GM23338 (cell line): Measurements from ENCODE around the gene POC1B. TPM values are rescaled to one million over a fixed set of nuclear protein-coding genes. Genes with fewer than 3 reads are reported as not detected.

Experiments
- ATAC-seq: fragments of 200-7000 bp; cut with Tn5 transposase; 3 replicates; pipeline ENCODE4 v1.9.1; 2020
- DNase-seq: peaks from one replicate; pipeline ENCODE4 v3.0.0-alpha.2; 2015; ENCODE audit warnings: low spot score
- H2AFZ ChIP-seq: fragments of 200-600 bp; sonication (generic); 2 replicates; pipeline ENCODE4 v1.8.0; 2016; ENCODE audit warnings: antibody characterized with exemption, mild to moderate bottlenecking, moderate library complexity
- H3F3A ChIP-seq: fragments of 200-600 bp; sonication (generic); replicated peaks from 2 replicates; pipeline ENCODE4 v1.8.0; 2017; ENCODE audit warnings: antibody characterized with exemption, mixed run types, low read depth
- H3K27ac ChIP-seq: fragments of 200-600 bp; sonication (generic); 2 replicates; pipeline ENCODE4 v1.6.1; 2016; ENCODE audit warnings: low read depth
- H3K27me3 ChIP-seq: fragments of 200-600 bp; sonication (generic); 2 replicates; pipeline ENCODE4 v1.8.0; 2016; ENCODE audit warnings: mild to moderate bottlenecking, mixed run types, moderate library complexity; ENCODE audit not compliant: insufficient read depth
- H3K36me3 ChIP-seq: fragments of 200-600 bp; sonication (generic); 2 replicates; pipeline ENCODE4 v1.8.0; 2016; ENCODE audit warnings: mild to moderate bottlenecking; ENCODE audit not compliant: insufficient read depth
- H3K4me1 ChIP-seq: fragments of 200-600 bp; sonication (generic); 2 replicates; pipeline ENCODE4 v1.8.0; 2016; ENCODE audit warnings: mild to moderate bottlenecking, moderate library complexity; ENCODE audit not compliant: insufficient read depth
- H3K4me2 ChIP-seq: fragments of 200-600 bp; sonication (generic); 2 replicates; pipeline ENCODE4 v1.7.1; 2017; ENCODE audit warnings: mixed run types
- H3K4me3 ChIP-seq: fragments of 200-600 bp; sonication (generic); 2 replicates; pipeline ENCODE4 v1.6.1; 2016; ENCODE audit warnings: mixed run types
- H3K79me2 ChIP-seq: fragments of 200-600 bp; sonication (generic); replicated peaks from 2 replicates; pipeline ENCODE4 v1.8.0; 2017; ENCODE audit warnings: mild to moderate bottlenecking; ENCODE audit not compliant: insufficient read depth
- H3K9me2 ChIP-seq: fragments of 200-600 bp; sonication (generic); 2 replicates; pipeline ENCODE4 v1.8.0; 2017; ENCODE audit not compliant: insufficient read depth
- H4K20me1 ChIP-seq: fragments of 200-600 bp; sonication (generic); replicated peaks from 2 replicates; pipeline ENCODE4 v1.8.0; 2017; ENCODE audit warnings: mild to moderate bottlenecking; ENCODE audit not compliant: insufficient read depth
- H3K27ac Mint-ChIP-seq: 2 replicates; pipeline ENCODE4 v1.8.0; 2020; ENCODE audit warnings: inconsistent platforms, mild to moderate bottlenecking, moderate library complexity, mixed read lengths
- H3K27me3 Mint-ChIP-seq: 3 replicates; pipeline ENCODE4 v1.8.0; 2022; ENCODE audit warnings: low read depth, mild to moderate bottlenecking, moderate library complexity, mixed read lengths, inconsistent platforms; ENCODE audit not compliant: insufficient read depth, poor library complexity
- H3K36me3 Mint-ChIP-seq: 3 replicates; pipeline ENCODE4 v1.8.0; 2021; ENCODE audit warnings: low read depth, mild to moderate bottlenecking, inconsistent platforms, moderate library complexity, mixed read lengths
- H3K4me1 Mint-ChIP-seq: 3 replicates; pipeline ENCODE4 v1.8.0; 2020; ENCODE audit warnings: mild to moderate bottlenecking, inconsistent platforms, mixed read lengths
- H3K4me3 Mint-ChIP-seq: 3 replicates; pipeline ENCODE4 v1.8.0; 2021; ENCODE audit warnings: moderate library complexity, mild to moderate bottlenecking, inconsistent platforms, mixed read lengths
- H3K9me3 Mint-ChIP-seq: 3 replicates; pipeline ENCODE4 v1.8.0; 2020; ENCODE audit warnings: moderate library complexity, mild to moderate bottlenecking, inconsistent platforms, mixed read lengths
- CREB1 ChIP-seq: fragments of 250-450 bp; sonication (Bioruptor Pico); IDR thresholded peaks from 2 replicates; pipeline ENCODE4 v1.5.0; 2020; ENCODE audit warnings: low read depth, mild to moderate bottlenecking, moderate library complexity
- CTCF ChIP-seq, 2 experiments: fragments of 200-600 bp in 1 of 2; sonication (generic) in 1 of 2; conservative IDR thresholded peaks; 2 replicates each; pipeline versions ENCODE4 v1.5.1 to v1.6.1; 2016 to 2017; ENCODE audit warnings: antibody characterized with exemption in 2 of 2, low read depth in 2 of 2, mild to moderate bottlenecking in 2 of 2, moderate library complexity in 1 of 2
- ETS1 ChIP-seq: IDR thresholded peaks from 2 replicates; pipeline ENCODE4 v1.6.1; 2016; ENCODE audit warnings: antibody characterized with exemption
- NANOG ChIP-seq: IDR thresholded peaks from 2 replicates; pipeline ENCODE4 v1.6.1; 2016; ENCODE audit warnings: antibody characterized with exemption, borderline replicate concordance
- POLR2AphosphoS5 ChIP-seq: IDR thresholded peaks from 2 replicates; pipeline ENCODE4 v1.6.1; 2016; ENCODE audit warnings: antibody characterized with exemption, low read depth
- REST ChIP-seq: IDR thresholded peaks from one replicate; pipeline ENCODE4 v1.6.1; 2018; ENCODE audit warnings: antibody characterized with exemption; ENCODE audit not compliant: unreplicated experiment
- STAT1 ChIP-seq: IDR thresholded peaks from one replicate; pipeline ENCODE4 v1.6.1; 2016; ENCODE audit warnings: antibody characterized with exemption; ENCODE audit not compliant: unreplicated experiment
- ZNF114 ChIP-seq: fragments of 250-450 bp; sonication (Bioruptor Pico); IDR thresholded peaks from 2 replicates; pipeline ENCODE4 v1.5.0; 2020; ENCODE audit warnings: mild to moderate bottlenecking, moderate library complexity
- polyA plus RNA-seq: library from polyadenylated mRNA; unstranded; fragments of >200 nt; fragmentation: Nextera tagmentation; extraction: Ambion mirVana; gene quantifications from 2 replicates; pipeline ENCODE4 v1.2.1, GENCODE V29; 2016
- total RNA-seq: library from RNA; depleted of rRNA; stranded (reverse); fragments of >200 nt; shearing (Covaris generic); gene quantifications from 2 replicates; pipeline ENCODE4 v1.2.3, GENCODE V29; 2014

Gene POC1B
- total and polyA plus RNA-seq, 2 experiments from 2014 or later = 11.8 to 17.5 TPM

DNA sequence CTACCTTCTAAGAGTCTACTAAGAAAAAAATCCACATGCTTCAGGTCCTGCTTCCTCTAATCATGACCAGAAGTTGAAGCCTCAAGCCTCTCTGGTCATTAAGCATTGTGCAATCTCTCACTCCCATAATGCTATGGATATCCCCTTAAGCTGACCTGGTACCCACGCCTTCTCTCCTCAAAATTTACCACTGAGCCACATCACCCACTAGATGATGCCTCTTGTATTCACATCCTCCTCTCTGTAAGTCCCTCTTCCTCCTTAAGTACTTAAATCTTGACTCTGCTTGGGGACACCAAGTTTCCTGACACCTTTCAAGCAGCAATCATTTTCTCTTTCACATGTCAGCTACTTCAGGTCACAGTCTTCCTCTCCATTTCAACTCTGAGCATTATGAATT, 11.1 kb downstream of the POC1B start:
- no peak overlapping the region for H3K4me2 ChIP-seq
- H3K4me3 ChIP-seq = no peak overlapping the region
- H3K27me3 ChIP-seq = no peaks in the 10 kb centered on the region
- peaks cover 20% of the 10 kb centered on the region for H3K9me2 ChIP-seq
- H3K79me2 ChIP-seq = no peaks in the 10 kb centered on the region
- no peaks in the 10 kb centered on the region for H3F3A ChIP-seq
- H3K27ac ChIP-seq = no peak overlapping the region
- no peaks in the 10 kb centered on the region for H3K36me3 ChIP-seq
- H3K4me1 ChIP-seq = peaks cover 17% of the 10 kb centered on the region
- H2AFZ ChIP-seq = no peak overlapping the region
- H3K27ac Mint-ChIP-seq = no peak overlapping the region
- H3K27me3 Mint-ChIP-seq = no peaks in the 10 kb centered on the region
- no peak for ATAC-seq
- no peak overlapping the region for H3K4me3 Mint-ChIP-seq
- no peak for TF ChIP-seq NANOG
- TF ChIP-seq CREB1 (CRISPR knock-in tag) = no peak
- TF ChIP-seq ZNF114 (CRISPR knock-in tag) = no peak
- TF ChIP-seq ETS1 = no peak
- H3K36me3 Mint-ChIP-seq = no peaks in the 10 kb centered on the region
- no peaks in the 10 kb centered on the region for H4K20me1 ChIP-seq
- no peaks in the 10 kb centered on the region for H3K9me3 Mint-ChIP-seq
- DNase-seq = no peak
- peaks cover 6% of the 10 kb centered on the region; the same call in 2 of the 3 replicates for H3K4me1 Mint-ChIP-seq

DNA sequence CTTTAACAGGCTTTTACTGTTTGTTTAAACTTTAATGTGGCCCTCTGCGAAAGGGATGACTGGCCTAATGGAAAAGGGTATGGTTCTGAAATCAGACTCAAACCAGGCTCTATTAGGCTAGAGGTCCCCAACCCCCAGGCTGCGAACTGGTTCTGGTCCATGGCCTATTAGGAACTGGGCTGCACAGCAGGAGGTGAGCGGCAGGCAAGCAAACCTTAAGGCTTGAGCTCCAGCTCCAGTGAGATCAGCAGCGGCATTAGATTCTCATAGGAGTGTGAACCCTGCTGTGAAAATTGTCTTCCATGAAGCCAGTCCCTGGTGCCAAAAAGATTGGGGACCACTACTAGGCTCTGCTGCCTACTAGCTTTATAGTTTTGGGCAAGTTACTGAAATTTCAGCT, 12.3 kb downstream of the POC1B start:
- Histone ChIP-seq H3K79me2 (no peaks in the 10 kb centered on the region), H3F3A (no peaks in the 10 kb centered on the region), H3K4me1 (peaks cover 17% of the 10 kb centered on the region), H3K9me2 (peaks cover 20% of the 10 kb centered on the region), H3K4me2 (0 out of 2 replicates have a peak overlapping the region, but pooled peaks have one; percentile 32), H3K27me3 (no peaks in the 10 kb centered on the region), H4K20me1 (no peaks in the 10 kb centered on the region), H3K27ac (no peak overlapping the region), H2AFZ (no peak overlapping the region), H3K4me3 (no peak overlapping the region), H3K36me3 (no peaks in the 10 kb centered on the region)
- no peaks in the 10 kb centered on the region for H3K36me3 Mint-ChIP-seq
- H3K4me3 Mint-ChIP-seq = no peak overlapping the region
- peak; percentile 62 for ATAC-seq
- no peaks in the 10 kb centered on the region for H3K9me3 Mint-ChIP-seq
- DNase-seq = peak; percentile 10
- H3K4me1 Mint-ChIP-seq = peaks cover 6% of the 10 kb centered on the region; the same call in 2 of the 3 replicates
- no peaks in the 10 kb centered on the region for H3K27me3 Mint-ChIP-seq
- no peak overlapping the region for H3K27ac Mint-ChIP-seq
- TF ChIP-seq ZNF114 (CRISPR knock-in tag) = no peak
- no peak for TF ChIP-seq CTCF (conservative IDR thresholded peaks at IDR 0.05; ENCODE audit: low read depth in 2 of 2)
- no peak for TF ChIP-seq POLR2AphosphoS5

DNA sequence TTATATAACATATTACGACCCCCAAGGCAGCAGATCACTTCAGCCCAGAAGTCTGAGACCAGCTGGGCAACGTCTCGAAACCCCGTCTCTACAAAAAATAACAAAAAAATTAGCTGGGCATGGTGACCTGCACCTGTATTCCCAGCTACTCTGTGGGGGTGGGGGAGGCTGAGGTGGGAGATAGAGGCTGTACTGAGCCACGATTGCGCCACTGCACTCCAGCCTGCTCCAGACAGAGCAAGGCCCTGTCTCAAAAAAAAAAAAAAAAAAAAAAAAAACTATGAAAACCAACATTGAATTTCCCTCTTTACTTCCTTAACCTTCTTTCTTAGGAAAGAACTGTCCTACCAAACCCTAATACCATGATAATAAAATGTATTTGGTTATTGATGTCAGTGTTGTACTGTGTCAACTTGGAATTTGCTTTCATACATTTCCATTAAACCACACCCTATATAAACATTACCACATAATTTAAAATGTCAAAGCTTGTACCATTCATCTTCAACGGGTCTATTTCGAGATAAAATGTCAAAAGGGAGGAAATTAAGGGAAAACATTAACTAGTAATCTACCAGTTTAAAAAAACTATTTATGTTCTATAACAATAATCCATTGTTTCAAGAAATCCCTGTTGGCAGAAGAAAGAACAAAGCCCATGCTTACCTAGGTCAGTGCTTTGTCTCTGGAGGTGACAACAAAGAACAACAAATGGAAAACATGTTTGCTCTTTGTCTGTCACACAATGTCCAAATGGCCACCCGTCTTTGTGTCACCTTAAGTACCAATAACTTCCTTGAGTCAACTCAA, 18.6 kb downstream of the POC1B start:
- H3K79me2 ChIP-seq = no peaks in the 10 kb centered on the region
- no peak for DNase-seq
- no peak overlapping the region for H3K27ac ChIP-seq
- no peaks in the 10 kb centered on the region for H3K4me1 Mint-ChIP-seq
- H4K20me1 ChIP-seq = no peaks in the 10 kb centered on the region
- no peak for TF ChIP-seq CTCF (conservative IDR thresholded peaks at IDR 0.05; ENCODE audit: low read depth in 2 of 2)
- TF ChIP-seq STAT1 = no peak
- no peak for TF ChIP-seq REST
- no peaks in the 10 kb centered on the region; the same call in 2 of the 3 replicates for H3K36me3 Mint-ChIP-seq
- no peak overlapping the region for H3K4me3 ChIP-seq
- no peak overlapping the region for H3K4me2 ChIP-seq
- no peaks in the 10 kb centered on the region for H3K27me3 Mint-ChIP-seq
- H3K27me3 ChIP-seq = no peaks in the 10 kb centered on the region
- H3K4me3 Mint-ChIP-seq = no peak overlapping the region
- H3K9me3 Mint-ChIP-seq = no peaks in the 10 kb centered on the region
- H2AFZ ChIP-seq = no peak overlapping the region
- ATAC-seq = no peak
- H3F3A ChIP-seq = no peaks in the 10 kb centered on the region
- H3K4me1 ChIP-seq = no peaks in the 10 kb centered on the region
- H3K36me3 ChIP-seq = no peaks in the 10 kb centered on the region
- no peaks in the 10 kb centered on the region for H3K9me2 ChIP-seq
- no peak overlapping the region for H3K27ac Mint-ChIP-seq
